CD4-positive, alpha-beta T cell (primary cell): ENCODE data around the gene DDX43. TPM values are rescaled to one million over a fixed set of nuclear protein-coding genes. Genes with fewer than 3 reads are reported as not detected.
"Not testable (repeated sequence)": the region's sequence is repeated elsewhere in the genome, so short reads cannot be mapped to it uniquely, and the experiment has no call there.

Source experiments
- ATAC-seq: fragments of 200-7000 bp; cut with Tn5 transposase; one replicate; pipeline ENCODE4 v1.10.0; 2022; ENCODE audit warnings: mild to moderate bottlenecking; ENCODE audit not compliant: poor library complexity
- CTCF ChIA-PET: fragments of 350-600 bp; sonication (Branson Sonifier 250); formaldehyde crosslinking; loops from one replicate; lab custom pipeline; 2021; ENCODE audit warnings: antibody characterized with exemption, inconsistent platforms; lab: Charles Lee
- POLR2A ChIA-PET: fragments of 350-600 bp; sonication (Branson Sonifier 250); formaldehyde crosslinking; loops from one replicate; lab custom pipeline; 2021; ENCODE audit warnings: antibody characterized with exemption, inconsistent platforms; lab: Charles Lee
- DNase-seq, 14 experiments: peaks; one replicate each; pipeline ENCODE4 v3.0.0-alpha.2; 2013 to 2020; ENCODE audit warnings: mixed read lengths in 2 of 14
- H3K27ac ChIP-seq, 2 donors: one replicate each; pipeline versions ENCODE4 v1.5.1 to v1.7.0; 2013; ENCODE audit warnings: low read length in 2 of 2, low read depth in 1 of 2, mild to moderate bottlenecking in 1 of 2
- H3K27me3 ChIP-seq, 2 experiments: 1 replicate in 1 of 2; 2 replicates in 1 of 2; pipeline versions ENCODE4 v1.6.1 to v1.7.0; 2013; ENCODE audit warnings: low read length in 2 of 2, control low read depth in 1 of 2, mild to moderate bottlenecking in 1 of 2, moderate library complexity in 1 of 2; ENCODE audit not compliant: insufficient read depth in 2 of 2, control insufficient read depth in 1 of 2
- H3K36me3 ChIP-seq: one replicate; pipeline ENCODE4 v1.6.1; 2013; ENCODE audit warnings: low read length, control low read depth; ENCODE audit not compliant: insufficient read depth
- H3K4me1 ChIP-seq: one replicate; pipeline ENCODE4 v1.6.1; 2013; ENCODE audit warnings: low read length, control low read depth; ENCODE audit not compliant: insufficient read depth
- H3K4me3 ChIP-seq: one replicate; pipeline ENCODE4 v1.5.1; 2013; ENCODE audit warnings: mild to moderate bottlenecking, low read length, moderate library complexity
- H3K9me3 ChIP-seq, 2 experiments: 1 replicate in 1 of 2; 2 replicates in 1 of 2; pipeline versions ENCODE4 v1.6.1 to v1.7.0; 2013; ENCODE audit warnings: low read length in 2 of 2, mild to moderate bottlenecking in 2 of 2, control low read depth in 1 of 2, moderate library complexity in 1 of 2; ENCODE audit not compliant: control insufficient read depth in 1 of 2, insufficient read depth in 1 of 2
- H3K27ac Mint-ChIP-seq: one replicate; pipeline ENCODE4 v1.8.0; 2020; ENCODE audit warnings: mixed read lengths
- H3K27me3 Mint-ChIP-seq: one replicate; pipeline ENCODE4 v1.8.0; 2021; ENCODE audit warnings: mixed read lengths
- H3K36me3 Mint-ChIP-seq: one replicate; pipeline ENCODE4 v1.8.0; 2021; ENCODE audit warnings: low read depth, mixed read lengths
- H3K4me1 Mint-ChIP-seq: one replicate; pipeline ENCODE4 v1.8.0; 2021; ENCODE audit warnings: low read depth, mixed read lengths
- H3K4me3 Mint-ChIP-seq: one replicate; pipeline ENCODE4 v1.8.0; 2020; ENCODE audit warnings: mild to moderate bottlenecking, mixed read lengths
- H3K9me3 Mint-ChIP-seq: one replicate; pipeline ENCODE4 v1.8.0; 2020; ENCODE audit warnings: mixed read lengths
- intact Hi-C, 2 experiments: fragments of 100-400 bp; cut with DNase I in 1 of 2; cut with micrococcal nuclease in 1 of 2; formaldehyde crosslinking; loops; one replicate each; pipeline versions ENCODE4 v1.15.1 to v1.9.0; 2023 to 2025; cut with DNase I, micrococcal nuclease
- total RNA-seq, 174 experiments: library from RNA in 2 of 174; stranded (reverse) in 2 of 174; gene quantifications; one replicate each; pipeline ENCODE4 v1.2.3 and lab custom pipeline; 2021 to 2026
- TF ChIP-seq, protein P1 (sequence below): fragments of 200-600 bp; IDR thresholded peaks from one replicate; pipeline ENCODE4 v1.8.0; 2022; ENCODE audit warnings: antibody characterized with exemption, mild to moderate bottlenecking

The DDX43 gene
- total RNA-seq, 2 experiments from 2014 or later = 2.2 to 2.5 TPM

DNA sequence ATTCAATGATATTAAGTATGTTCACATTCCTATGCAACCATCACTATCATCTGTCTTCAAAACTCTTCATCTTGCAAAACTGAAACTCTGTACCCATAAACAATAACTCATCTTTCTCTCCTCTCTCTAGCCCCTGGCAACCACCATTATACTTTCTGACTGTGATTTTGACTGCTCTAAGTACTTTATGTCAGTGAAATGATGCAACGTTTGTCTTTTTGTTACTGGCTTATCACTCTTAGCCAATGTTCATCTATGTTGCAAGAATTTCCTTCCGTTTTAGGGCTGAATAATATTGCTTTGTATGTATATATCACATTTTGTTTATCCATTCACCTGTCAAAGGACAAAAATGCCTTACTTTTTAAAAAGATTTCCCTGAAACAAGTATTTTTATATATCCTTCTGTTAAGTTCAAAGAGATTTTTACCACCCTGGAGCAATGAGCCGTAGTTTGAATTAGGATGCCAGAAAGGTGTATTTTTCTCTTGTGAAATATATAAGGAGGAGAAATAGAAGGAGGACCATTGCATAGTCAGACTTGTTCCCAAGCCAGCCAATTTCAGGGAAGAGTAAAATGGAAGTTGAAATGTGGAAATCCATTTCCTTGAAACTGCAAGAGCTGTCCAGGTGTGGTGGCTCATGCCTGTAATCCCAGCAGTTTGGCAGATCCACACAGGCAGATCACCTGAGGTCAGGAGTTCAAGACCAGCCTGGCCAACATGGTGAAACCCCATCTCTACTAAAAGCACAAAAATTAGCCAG lies 61.4 kb downstream of the DDX43 start:
- Mint-ChIP-seq H3K9me3 (no peaks in the 10 kb centered on the region), H3K27me3 (no peaks in the 10 kb centered on the region), H3K27ac (no peak overlapping the region), H3K4me3 (peak overlapping the region; percentile 35), H3K4me1 (peaks cover 29% of the 10 kb centered on the region), H3K36me3 (peaks cover 3% of the 10 kb centered on the region)
- no peaks in the 10 kb centered on the region for H3K27me3 ChIP-seq
- CTCF ChIA-PET = interaction anchor here (0.7 kb wide), 1 partner anchor 71 kb away, joined by 3 read pairs; no protein-coding TSS in a partner anchor
- H3K9me3 ChIP-seq = no peaks in the 10 kb centered on the region
- no peaks in the 10 kb centered on the region for H3K36me3 ChIP-seq
- peaks cover 45% of the 10 kb centered on the region for H3K4me1 ChIP-seq
- DNase-seq (peak in 2 of 14 experiments; percentile 34 to 39), ATAC-seq (no peak)
- POLR2A ChIA-PET = no interaction called here
- no peak overlapping the region for H3K4me3 ChIP-seq
- TF ChIP-seq, protein P1, sequence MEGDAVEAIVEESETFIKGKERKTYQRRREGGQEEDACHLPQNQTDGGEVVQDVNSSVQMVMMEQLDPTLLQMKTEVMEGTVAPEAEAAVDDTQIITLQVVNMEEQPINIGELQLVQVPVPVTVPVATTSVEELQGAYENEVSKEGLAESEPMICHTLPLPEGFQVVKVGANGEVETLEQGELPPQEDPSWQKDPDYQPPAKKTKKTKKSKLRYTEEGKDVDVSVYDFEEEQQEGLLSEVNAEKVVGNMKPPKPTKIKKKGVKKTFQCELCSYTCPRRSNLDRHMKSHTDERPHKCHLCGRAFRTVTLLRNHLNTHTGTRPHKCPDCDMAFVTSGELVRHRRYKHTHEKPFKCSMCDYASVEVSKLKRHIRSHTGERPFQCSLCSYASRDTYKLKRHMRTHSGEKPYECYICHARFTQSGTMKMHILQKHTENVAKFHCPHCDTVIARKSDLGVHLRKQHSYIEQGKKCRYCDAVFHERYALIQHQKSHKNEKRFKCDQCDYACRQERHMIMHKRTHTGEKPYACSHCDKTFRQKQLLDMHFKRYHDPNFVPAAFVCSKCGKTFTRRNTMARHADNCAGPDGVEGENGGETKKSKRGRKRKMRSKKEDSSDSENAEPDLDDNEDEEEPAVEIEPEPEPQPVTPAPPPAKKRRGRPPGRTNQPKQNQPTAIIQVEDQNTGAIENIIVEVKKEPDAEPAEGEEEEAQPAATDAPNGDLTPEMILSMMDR = no peak
- intact Hi-C loops = no loop called here
- H3K27ac ChIP-seq = no peak overlapping the region

DNA sequence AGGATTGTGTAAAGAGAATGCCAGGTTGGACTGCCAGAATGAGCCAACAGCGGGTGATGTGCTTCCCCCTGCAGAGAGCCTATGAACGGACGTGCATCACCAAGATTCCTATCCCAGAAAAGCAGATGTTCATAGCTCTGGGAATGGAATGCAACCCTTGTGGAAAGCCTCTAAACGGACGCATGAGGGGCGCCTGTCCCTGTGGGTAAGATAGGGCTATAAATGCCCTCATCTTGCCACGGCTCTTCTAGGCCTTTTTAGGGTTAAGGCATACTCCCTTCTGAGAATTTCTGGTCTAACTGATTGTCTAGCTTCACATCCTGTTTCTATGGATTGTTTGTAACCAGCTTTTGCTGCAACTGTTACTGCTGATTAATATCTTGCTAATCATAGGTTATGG lies 64.8 kb downstream of the DDX43 start:
- H3K27ac ChIP-seq, intact Hi-C loops, ATAC-seq, H3K9me3 Mint-ChIP-seq, CTCF ChIA-PET, H3K27me3 Mint-ChIP-seq, H3K27me3 ChIP-seq, H3K4me3 ChIP-seq, H3K9me3 ChIP-seq, H3K36me3 ChIP-seq, DNase-seq: not testable (repeated sequence)
- peaks cover 53% of the 10 kb centered on the region for H3K4me1 Mint-ChIP-seq
- POLR2A ChIA-PET = interaction anchor here (0.7 to 5.8 kb wide), 2 partner anchors 37 to 62 kb away, joined by 4 to 88 read pairs; partner anchors contain the start of gene EEF1A1
- peak overlapping the region; percentile 73 for H3K4me3 Mint-ChIP-seq
- peak overlapping the region; percentile 95 for H3K27ac Mint-ChIP-seq
- peaks cover 48% of the 10 kb centered on the region for H3K4me1 ChIP-seq
- H3K36me3 Mint-ChIP-seq = peaks cover 20% of the 10 kb centered on the region

DNA sequence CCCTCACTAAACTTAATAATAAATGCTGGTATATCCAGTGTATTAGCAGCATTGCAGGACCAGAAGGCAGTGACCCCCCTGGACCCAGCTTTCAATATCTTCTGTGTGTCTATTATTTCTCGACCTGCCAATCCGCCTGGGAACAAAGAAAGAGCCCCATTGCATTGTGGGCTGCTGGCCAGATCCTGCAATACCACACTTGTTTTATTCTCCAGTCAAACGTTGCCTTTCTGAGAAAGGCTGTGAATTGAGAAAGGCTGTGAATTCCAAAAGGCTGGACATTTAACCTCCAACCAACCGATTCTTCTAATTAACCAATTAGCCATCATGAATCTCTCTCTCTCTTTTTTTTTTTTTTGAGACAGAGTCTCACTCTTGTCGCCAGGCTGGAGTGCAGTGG lies 65.4 kb downstream of the DDX43 start:
- H3K9me3 ChIP-seq = no peaks in the 10 kb centered on the region
- H3K36me3 ChIP-seq = no peaks in the 10 kb centered on the region
- H3K4me3 ChIP-seq = no peak overlapping the region
- POLR2A ChIA-PET = interaction anchor here (0.7 to 5.8 kb wide), 4 partner anchors 8 to 62 kb away, joined by 4 to 103 read pairs (median 48); partner anchors contain the start of genes CGAS and EEF1A1
- Mint-ChIP-seq H3K27ac (peak overlapping the region; percentile 95), H3K9me3 (no peaks in the 10 kb centered on the region), H3K36me3 (peaks cover 20% of the 10 kb centered on the region), H3K4me1 (peaks cover 53% of the 10 kb centered on the region), H3K4me3 (peak overlapping the region; percentile 73), H3K27me3 (no peaks in the 10 kb centered on the region)
- ATAC-seq (no peak), DNase-seq (peak in 1 of 14 experiments; percentile 15)
- TF ChIP-seq, protein P1 = no peak
- CTCF ChIA-PET = interaction anchor here (1.8 kb wide), 1 partner anchor 9 kb away, joined by 15 read pairs; the partner anchor contains the start of gene CGAS
- H3K27me3 ChIP-seq = no peaks in the 10 kb centered on the region
- H3K4me1 ChIP-seq = peaks cover 51% of the 10 kb centered on the region
- H3K27ac ChIP-seq = peak overlapping the region in 1 of 2 donors; percentile 5
- intact Hi-C loops = loop anchor here (2.0 to 10.0 kb wide), 4 partner anchors 57 to 1785 kb away; partner anchors contain the start of genes COX7A2 (in 1 of the 2), EEF1A1 (in 1 of the 2) and SLC17A5 (in 1 of the 2)
